ENCODE data around the gene PRMT9.

Gene PRMT9

GRCh38 chr4:147617841-147618691 is 65.9 kb downstream of the PRMT9 start:
- no peak for DNase-seq (ENCODE audit: low spot score)

GRCh38 chr4:147617173-147617840 is 66.7 kb downstream of the PRMT9 start, which contains the start of gene TMEM184C:
TSS of gene TMEM184C (plus strand) at chr4:147617397. CDS start at chr4:147617957, 560 bp downstream.
- peak; percentile 88 for DNase-seq (ENCODE audit: low spot score)

GRCh38 chr4:147616849-147617172 is 67.2 kb downstream of the PRMT9 start:
- DNase-seq (ENCODE audit: low spot score) = no peak

- no peak for DNase-seq (ENCODE audit: low spot score)
Measured at GRCh38 chr4:147610686-147611085, 73.3 kb downstream of the PRMT9 start.

- no peak for DNase-seq (ENCODE audit: low spot score)
Measured at GRCh38 chr4:147607471-147607870, 76.5 kb downstream of the PRMT9 start.

DNA sequence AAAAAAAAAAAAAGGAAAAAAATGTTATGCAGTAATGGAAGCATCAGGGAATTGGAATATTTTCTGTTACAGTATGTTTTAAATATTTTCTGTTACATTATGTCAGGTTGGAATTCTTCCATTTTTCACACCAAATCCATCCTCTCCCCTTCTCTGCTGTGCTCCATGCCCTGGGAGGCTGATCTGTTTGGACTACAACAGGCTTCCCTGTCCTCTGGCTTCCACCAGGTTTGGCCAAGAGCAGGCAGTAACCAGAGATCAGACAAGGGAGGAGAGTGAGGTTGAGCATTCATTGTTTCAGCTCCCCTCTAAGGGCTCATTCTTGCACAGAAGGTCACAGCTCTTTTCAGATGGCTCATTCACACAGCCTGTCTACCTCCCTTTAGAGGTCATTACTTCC is 78.5 kb downstream of the PRMT9 start:
- no peak for DNase-seq (ENCODE audit: low spot score)

GRCh38 chr4:147599769-147600168 is 84.2 kb downstream of the PRMT9 start:
- DNase-seq (ENCODE audit: low spot score) = no peak

- no peak for DNase-seq (ENCODE audit: low spot score)
Measured at GRCh38 chr4:147599206-147599605, 84.8 kb downstream of the PRMT9 start.

GRCh38 chr4:147597561-147597960 is 86.4 kb downstream of the PRMT9 start:
- no peak for DNase-seq (ENCODE audit: low spot score)

DNA sequence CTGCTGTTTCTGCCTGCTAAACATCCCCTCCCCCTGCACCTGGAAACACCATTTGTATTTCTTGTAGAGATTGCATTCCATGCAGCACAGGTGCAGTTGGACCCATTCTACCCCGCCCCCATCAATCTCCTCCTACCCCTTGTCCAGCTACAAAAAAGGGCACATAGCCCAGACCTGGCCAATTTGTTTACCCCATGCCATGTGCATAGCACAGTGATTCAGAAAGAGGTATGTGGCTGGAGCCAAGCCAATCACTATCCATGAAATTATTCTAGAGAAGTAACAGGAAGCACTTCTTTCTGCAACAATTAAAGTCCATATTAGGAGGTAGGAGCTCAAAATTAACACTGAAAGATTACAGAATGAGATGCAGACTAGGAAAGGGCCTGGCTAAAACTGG is 87.0 kb downstream of the PRMT9 start:
- DNase-seq (ENCODE audit: low spot score) = peak; percentile 21

DNA sequence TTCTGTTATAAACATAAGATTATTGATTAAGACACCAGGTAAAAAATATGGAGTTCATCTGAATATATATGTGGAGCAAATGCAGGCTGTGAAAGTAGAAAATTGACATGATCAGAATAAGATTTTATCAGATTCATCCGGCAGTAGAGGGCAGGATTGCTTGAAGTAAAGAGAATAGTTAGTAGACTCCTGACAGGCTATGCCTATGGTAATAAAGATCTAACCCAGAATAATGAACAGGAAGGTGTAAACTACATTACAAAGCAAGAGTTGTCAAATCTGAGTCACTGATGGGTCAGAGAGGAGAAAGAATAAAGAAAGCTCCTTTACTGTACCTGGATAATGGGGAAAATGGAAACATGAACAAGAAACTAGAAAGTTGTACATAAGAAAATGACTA is 87.6 kb downstream of the PRMT9 start:
- peak; percentile 8 for DNase-seq (ENCODE audit: low spot score)

DNA sequence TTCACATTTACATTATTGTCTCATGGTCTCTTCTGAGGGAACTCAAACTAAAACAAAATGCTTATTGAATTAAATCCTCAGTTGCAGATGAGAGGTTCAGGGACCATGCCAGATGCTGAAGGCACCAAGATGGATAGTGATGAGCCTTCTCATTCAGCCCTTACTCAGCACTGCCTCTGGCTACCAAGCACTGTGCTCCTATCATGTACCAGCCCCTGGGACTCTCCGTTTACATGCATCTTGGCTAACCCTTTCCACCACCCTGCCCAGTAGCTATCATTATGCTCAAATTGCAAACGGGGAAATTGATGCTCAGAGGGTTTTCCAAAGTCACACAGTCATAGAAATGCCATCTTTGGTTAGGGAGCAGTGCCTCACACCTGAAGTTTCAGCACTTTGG is 89.4 kb downstream of the PRMT9 start:
- DNase-seq (ENCODE audit: low spot score) = no peak

DNA sequence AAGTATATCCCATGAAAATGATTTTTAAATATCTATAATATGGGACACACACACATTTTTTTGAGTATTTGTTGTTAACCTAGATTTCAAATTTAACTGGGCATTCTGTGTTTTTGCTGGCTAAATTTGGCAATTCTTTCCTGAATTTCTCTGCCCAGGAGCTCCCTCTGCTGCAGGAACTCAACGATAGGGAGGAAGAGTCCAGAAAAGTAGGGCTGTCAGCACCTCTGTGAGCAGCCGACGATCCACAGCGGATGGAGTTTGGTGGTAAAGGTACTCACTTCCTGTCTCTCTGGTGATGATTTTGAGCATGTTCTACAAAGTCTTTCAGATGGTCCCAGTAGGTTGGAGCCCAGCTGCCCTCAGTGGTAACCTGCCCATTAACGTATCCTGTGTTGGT is 89.9 kb downstream of the PRMT9 start:
- no peak for DNase-seq (ENCODE audit: low spot score)

DNA sequence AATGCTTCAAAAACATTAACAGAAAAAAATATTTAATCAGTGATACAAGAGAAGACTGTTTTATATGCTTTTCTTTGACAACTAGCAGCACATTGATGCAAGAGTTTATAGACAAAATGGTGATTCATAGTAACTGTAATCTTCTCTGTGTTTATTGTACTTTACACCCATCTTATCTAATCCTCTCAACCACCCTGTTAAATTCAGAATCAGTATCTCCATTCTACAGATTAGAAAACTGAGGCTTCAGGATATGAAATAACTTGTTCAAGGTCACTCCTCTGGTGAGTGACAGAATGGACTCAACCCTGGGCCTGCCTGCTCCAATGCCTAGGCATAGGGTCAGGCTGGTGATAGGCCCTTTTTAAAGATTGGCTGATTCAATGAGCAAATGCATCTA is 92.9 kb downstream of the PRMT9 start:
- no peak for DNase-seq (ENCODE audit: low spot score)

DNA sequence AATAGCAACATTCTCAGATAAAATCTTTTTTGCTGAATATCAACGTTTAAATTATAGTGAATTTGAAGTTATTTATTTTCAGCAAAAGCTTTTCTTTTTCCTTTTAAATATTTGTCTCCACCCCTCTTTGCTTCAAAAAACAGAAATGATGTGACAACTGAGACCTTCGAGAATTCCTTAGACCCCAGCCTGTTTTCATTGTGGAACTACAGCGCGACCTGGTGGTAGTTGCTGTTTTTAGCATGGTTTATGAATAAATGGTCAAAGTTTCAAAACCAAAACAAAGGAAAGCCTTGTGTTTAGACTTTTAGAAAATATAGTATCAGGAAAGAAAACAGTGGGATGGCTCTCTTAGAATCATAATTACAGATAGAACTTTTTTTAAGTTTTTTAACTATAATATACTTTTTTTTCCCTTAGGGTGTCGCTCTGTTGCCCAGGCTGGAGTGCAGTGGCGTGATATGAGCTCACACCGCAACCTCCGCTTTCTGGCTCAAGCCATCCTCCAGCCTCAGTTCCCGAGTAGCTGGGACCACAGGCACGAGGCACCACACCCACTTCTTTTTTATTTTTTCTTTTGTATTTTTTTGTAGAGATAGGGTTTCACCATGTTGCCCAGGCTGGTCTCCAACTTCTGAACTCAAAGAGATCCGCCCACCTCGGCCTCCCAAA is 93.6 kb downstream of the PRMT9 start:
- peak; percentile 60 for DNase-seq (ENCODE audit: low spot score)

GRCh38 chr4:147589586-147589985 is 94.4 kb downstream of the PRMT9 start:
- no peak for DNase-seq (ENCODE audit: low spot score)
